ENCODE results near the gene CACNA1C. TPM values are rescaled to one million over a fixed set of nuclear protein-coding genes. Genes with fewer than 3 reads are reported as not detected.

Gene CACNA1C
- total RNA-seq, 4 donors from 2014 or later, result 1.4 to 3.7 (median 2.2) TPM

GRCh38 chr12:2552000-2552756 is 499.4 kb downstream of the CACNA1C start:
- no peaks in the 10 kb centered on the region for H3K36me3 ChIP-seq
- TF ChIP-seq POLR2AphosphoS5 (IDR thresholded peaks at IDR 0.05) (no peak), CTCF (IDR thresholded peaks at IDR 0.05) (no peak), POLR2A (IDR thresholded peaks at IDR 0.05) (no peak), EP300 (IDR thresholded peaks at IDR 0.05) (no peak)
- H3K9me3 ChIP-seq, result no peaks in the 10 kb centered on the region
- WGBS, result 89% methylated on average over 10 of the region's 10 CpGs
- H3K27me3 ChIP-seq, result no peaks in the 10 kb centered on the region
- no peaks in the 10 kb centered on the region for H3K4me1 ChIP-seq
- no peak overlapping the region for H3K4me3 ChIP-seq
- no peak overlapping the region for H3K27ac ChIP-seq
- no peak for DNase-seq (ENCODE audit: low spot score in 2 of 2)

GRCh38 chr12:2553388-2554126 is 500.8 kb downstream of the CACNA1C start:
- Histone ChIP-seq H3K36me3 (no peaks in the 10 kb centered on the region), H3K27ac (no peak overlapping the region), H3K4me3 (no peak overlapping the region), H3K27me3 (no peaks in the 10 kb centered on the region), H3K4me1 (no peaks in the 10 kb centered on the region), H3K9me3 (no peaks in the 10 kb centered on the region)
- no peak for TF ChIP-seq POLR2AphosphoS5 (IDR thresholded peaks at IDR 0.05)
- TF ChIP-seq EP300 (IDR thresholded peaks at IDR 0.05), result no peak
- TF ChIP-seq POLR2A (IDR thresholded peaks at IDR 0.05), result no peak
- no peak for TF ChIP-seq CTCF (IDR thresholded peaks at IDR 0.05)
- 83% methylated on average over 14 of the region's 14 CpGs for WGBS
- no peak for DNase-seq (ENCODE audit: low spot score in 2 of 2)

- Histone ChIP-seq H3K4me1 (no peaks in the 10 kb centered on the region), H3K4me3 (no peak overlapping the region), H3K36me3 (no peaks in the 10 kb centered on the region), H3K27me3 (no peaks in the 10 kb centered on the region), H3K27ac (no peak overlapping the region), H3K9me3 (no peaks in the 10 kb centered on the region)
- TF ChIP-seq EP300 (IDR thresholded peaks at IDR 0.05) (no peak), POLR2A (IDR thresholded peaks at IDR 0.05) (no peak), CTCF (IDR thresholded peaks at IDR 0.05) (no peak)
- no peak for DNase-seq (ENCODE audit: low spot score in 2 of 2)
- WGBS, result 79% methylated on average over 19 of the region's 19 CpGs
These were observed 502.8 kb downstream of the CACNA1C start for GRCh38 chr12:2555487-2556082.

- no peak for DNase-seq (ENCODE audit: low spot score in 2 of 2)
- Histone ChIP-seq H3K36me3 (no peaks in the 10 kb centered on the region), H3K4me3 (no peak overlapping the region), H3K27me3 (no peaks in the 10 kb centered on the region), H3K4me1 (no peaks in the 10 kb centered on the region), H3K27ac (no peak overlapping the region), H3K9me3 (no peaks in the 10 kb centered on the region)
- TF ChIP-seq CTCF (IDR thresholded peaks at IDR 0.05), result no peak
- TF ChIP-seq POLR2A (IDR thresholded peaks at IDR 0.05), result no peak
- no peak for TF ChIP-seq EP300 (IDR thresholded peaks at IDR 0.05)
- TF ChIP-seq POLR2AphosphoS5 (IDR thresholded peaks at IDR 0.05), result no peak
- 84% methylated on average over 3 of the region's 3 CpGs for WGBS
These were observed 504.8 kb downstream of the CACNA1C start for GRCh38 chr12:2557597-2557996.

GRCh38 chr12:2559931-2560330 is 507.1 kb downstream of the CACNA1C start:
- Histone ChIP-seq H3K4me1 (no peaks in the 10 kb centered on the region), H3K4me3 (no peak overlapping the region), H3K36me3 (no peaks in the 10 kb centered on the region), H3K9me3 (no peaks in the 10 kb centered on the region), H3K27me3 (no peaks in the 10 kb centered on the region), H3K27ac (no peak overlapping the region)
- DNase-seq (ENCODE audit: low spot score in 2 of 2), result no peak
- TF ChIP-seq CTCF (IDR thresholded peaks at IDR 0.05) (no peak), EP300 (IDR thresholded peaks at IDR 0.05) (no peak), POLR2A (IDR thresholded peaks at IDR 0.05) (no peak), POLR2AphosphoS5 (IDR thresholded peaks at IDR 0.05) (no peak)
- WGBS, result 91% methylated on average over 6 of the region's 6 CpGs

All from suprapubic skin (tissue), 4 donors.